GM11168 (cell line): ENCODE results near the gene C6orf89.

Source experiments
- in situ Hi-C: fragments of 300-500 bp; cut with MboI; formaldehyde crosslinking; loops from one replicate; pipeline ENCODE4 v1.12.0; 2022; ENCODE audit warnings: low sequenced_read_pairs; ENCODE audit not compliant: unreplicated experiment

C6orf89 gene

DNA sequence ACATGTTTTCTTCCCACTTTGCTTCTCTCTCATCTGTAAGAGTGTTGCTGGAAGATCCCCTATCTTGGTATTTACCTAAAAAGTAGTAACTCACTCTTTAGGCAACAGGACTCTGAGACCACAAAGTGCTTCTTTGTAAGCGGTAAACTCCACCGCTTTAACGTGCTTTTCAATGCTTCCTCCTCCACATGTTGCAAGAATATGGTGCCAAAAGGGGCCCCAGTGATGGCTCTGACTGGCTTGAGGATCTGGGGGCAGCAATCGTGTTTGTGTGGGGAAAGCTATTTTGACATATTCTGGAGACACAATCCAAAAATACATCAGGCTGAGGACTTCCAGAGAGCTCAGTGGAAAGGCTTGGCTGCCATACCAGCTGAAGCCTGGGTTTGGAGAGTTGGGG lies 34.1 kb upstream of the C6orf89 start:
- in situ Hi-C loops, result no loop called here

- in situ Hi-C loops, result no loop called here
Observed at GRCh38 chr6:36852481-36853147, 33.1 kb upstream of the C6orf89 start.

GRCh38 chr6:36853325-36853724 lies 32.4 kb upstream of the C6orf89 start:
- in situ Hi-C loops, result no loop called here

GRCh38 chr6:36855750-36856149 lies 30.0 kb upstream of the C6orf89 start:
- in situ Hi-C loops, result no loop called here

GRCh38 chr6:36856277-36856676 lies 29.5 kb upstream of the C6orf89 start:
- in situ Hi-C loops, result no loop called here

GRCh38 chr6:36857325-36857724 lies 28.4 kb upstream of the C6orf89 start:
- in situ Hi-C loops, result no loop called here

GRCh38 chr6:36858407-36858981 lies 27.3 kb upstream of the C6orf89 start:
- in situ Hi-C loops, result no loop called here

DNA sequence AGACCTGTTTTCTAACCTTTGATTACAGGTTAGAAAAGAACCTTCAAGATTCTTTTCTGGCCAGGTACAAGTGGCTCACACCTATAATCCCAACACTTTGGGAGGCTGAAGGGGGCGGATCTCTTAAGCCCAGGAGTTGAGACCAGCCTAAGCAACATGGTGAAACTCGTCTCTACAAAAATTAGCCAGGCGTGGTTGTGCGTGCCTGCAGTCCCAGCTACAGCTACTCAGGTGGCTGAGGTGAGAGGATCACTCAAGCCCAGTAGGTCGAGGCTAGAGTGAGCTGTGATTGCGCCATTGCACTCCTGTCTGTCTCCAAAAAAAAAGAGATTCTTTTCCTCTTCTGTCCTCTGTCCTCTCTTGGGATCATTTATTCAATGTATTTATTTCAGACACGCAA lies 25.6 kb upstream of the C6orf89 start:
- in situ Hi-C loops, result no loop called here

GRCh38 chr6:36862164-36862847 lies 23.4 kb upstream of the C6orf89 start:
- in situ Hi-C loops, result no loop called here

DNA sequence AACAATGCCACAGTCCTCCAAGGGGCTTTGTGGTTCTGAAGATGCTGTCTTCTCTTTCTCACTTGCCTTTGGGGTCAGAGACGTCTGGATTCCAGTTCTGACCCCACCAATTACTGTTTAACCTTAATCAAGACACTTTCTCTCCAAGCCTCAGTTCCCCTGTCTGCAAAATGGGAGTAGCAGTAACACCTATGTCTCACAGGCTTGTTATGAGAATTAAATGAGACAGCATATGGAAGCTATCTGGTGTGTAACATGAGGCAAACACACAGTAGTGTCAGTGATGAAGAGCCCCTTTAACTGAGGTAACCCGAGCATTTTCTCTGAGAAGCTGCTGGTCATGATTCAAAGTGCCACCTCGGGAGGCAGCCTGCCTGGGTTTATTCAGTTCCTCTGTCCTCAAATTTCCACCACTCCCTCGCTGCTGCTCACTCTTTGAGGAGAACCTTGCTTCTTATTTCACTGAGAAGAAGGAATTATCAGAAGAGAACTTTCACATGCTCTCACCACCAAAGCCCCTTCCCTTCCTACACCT lies 22.8 kb upstream of the C6orf89 start:
- in situ Hi-C loops, result no loop called here

DNA sequence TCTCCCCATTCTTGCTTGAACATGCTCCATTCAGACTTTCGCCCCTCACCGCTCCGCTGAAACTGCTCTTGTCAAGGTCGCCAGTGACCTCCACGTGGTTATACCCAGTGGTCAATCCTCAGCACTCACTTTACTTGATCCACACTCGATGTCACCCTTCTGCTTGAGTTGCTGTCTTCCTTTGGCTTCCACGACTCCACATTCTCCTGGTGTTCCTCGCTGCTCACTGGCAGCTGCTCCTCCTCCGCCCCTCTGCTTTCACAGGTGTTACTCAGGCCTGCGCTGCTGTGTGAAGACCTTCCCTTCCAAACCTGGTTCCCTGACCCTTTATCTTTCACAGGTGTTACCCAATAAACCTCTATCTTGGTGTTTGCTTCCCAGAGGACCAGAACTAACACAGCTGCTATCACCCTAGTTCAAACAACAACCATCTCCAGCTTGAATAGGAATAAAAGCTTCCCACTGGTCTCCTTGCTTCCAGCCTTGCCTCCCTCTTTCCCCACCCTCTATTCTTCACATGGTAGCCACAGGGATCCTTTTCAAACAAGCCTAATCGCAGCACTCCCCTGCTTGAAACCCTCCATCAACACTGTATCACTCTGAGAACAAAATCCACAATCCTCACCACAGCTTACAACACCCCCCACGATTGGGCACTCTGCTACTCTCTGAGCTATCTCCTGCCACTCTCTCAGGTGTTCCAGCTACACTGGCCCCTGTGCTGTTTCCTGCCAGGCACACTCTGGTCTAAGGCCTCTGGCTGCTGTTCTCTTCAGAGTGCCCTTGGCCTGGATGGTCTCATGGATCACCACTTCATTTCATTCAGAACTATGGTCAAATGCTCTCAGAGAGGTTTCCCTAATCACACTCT lies 21.8 kb upstream of the C6orf89 start:
- in situ Hi-C loops, result no loop called here

DNA sequence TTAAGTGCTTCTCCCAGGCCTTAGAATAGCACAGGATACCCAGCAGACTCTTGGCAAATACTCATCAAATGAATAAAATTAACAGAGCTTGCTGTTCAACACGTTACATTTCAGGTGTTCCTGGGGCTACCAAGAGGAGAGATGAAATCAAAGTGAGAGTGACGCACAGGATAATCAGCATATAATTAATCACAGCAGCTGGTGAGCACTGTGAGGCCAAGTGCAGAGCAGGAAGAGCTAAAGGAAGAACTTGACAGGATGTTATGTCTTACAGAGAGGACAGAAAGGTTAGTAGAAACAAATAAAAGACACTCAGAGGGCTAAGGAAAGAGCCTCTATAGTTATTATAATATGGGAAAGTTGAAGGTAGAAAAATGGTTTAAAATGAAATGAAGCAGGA lies 19.9 kb upstream of the C6orf89 start:
- in situ Hi-C loops, result no loop called here

GRCh38 chr6:36867471-36868224 lies 18.1 kb upstream of the C6orf89 start:
- in situ Hi-C loops, result no loop called here

- in situ Hi-C loops, result no loop called here
Observed at GRCh38 chr6:36871686-36872085, 14.1 kb upstream of the C6orf89 start.

DNA sequence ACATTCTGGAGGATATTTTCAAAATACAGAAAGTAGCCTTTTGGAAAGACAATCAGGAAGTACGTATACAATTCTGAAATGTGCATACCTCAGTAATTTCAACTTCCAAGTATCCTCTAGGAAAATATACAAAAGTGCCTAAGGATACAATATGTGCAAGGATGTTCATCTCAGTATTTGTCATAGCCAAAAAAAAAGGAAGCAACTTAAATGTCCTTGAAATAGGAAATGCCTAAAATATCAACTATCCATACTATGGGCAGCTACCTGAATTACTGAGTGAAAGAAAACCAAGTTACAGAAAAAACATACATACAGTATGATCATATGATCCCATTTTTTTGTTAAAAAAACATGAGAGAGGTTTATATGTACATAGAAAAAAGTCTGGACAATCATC lies 12.6 kb upstream of the C6orf89 start:
- in situ Hi-C loops, result no loop called here

GRCh38 chr6:36873612-36874442 lies 11.9 kb upstream of the C6orf89 start:
- in situ Hi-C loops, result no loop called here

DNA sequence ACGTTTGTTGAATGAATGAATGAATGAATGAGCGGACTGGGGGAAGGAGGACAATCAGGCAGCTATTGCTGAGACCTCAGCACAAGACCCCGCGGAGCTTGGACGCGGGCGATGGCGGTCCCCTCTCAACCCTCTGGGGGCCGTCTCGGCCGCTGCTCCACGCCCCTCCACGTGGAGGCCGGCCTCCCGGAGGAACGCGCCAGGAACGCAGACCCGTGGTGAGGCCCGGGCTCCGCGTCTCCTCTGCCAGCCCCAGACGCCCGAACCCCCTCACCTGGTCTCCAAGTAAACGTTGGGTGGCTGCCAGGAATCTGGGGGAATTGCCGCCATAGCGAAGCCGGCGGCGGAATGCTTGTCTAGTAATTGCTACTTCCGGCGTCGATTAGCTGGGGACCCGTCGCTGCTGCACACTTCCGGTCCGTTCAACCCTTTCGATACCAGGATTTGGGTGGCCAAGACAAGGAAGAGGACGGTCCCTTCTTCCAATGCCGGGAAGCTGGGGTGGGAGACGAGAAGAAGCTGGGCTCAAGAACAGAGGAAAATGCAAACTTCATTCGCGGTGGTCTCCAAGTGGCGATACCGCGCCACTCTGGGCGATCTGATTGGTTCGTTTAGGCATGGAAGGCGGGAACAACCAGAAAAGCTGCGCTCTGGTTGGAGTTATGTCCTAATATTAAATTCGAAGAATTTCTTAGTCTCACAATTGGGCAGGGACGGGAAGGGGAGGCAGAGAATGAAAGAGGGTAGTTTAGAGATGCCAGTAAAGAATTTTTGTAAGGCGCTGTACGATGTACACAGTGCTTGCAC lies 11.1 kb upstream of the C6orf89 start, which contains the start of gene PPIL1:
PPIL1 (minus strand) TSS at position 361 of the 807 bp plus-strand sequence; CDS start at position 330, 31 bp downstream.
- in situ Hi-C loops, result loop anchor here (25.0 kb wide), 1 partner anchor 338 kb away; no protein-coding TSS in a partner anchor

DNA sequence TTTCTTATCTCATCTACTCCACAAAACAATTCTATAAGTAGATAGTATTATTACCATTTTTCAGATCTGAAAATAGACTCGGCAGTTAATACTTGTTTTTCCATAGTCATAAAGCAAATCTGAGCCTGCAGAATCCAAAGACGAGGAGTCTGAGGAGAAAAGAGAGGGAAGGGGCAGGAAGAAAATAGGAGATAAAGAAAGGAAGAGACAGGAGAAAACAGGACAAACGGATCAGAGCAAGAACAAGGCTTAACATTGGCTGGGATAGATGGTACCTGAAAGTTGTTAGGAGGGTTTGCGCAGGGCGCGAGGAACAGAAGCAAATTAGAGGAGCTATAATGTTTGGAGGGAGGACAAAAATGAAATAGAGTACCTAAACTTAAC lies 10.5 kb upstream of the C6orf89 start:
- in situ Hi-C loops, result loop anchor here (25.0 kb wide), 1 partner anchor 337 kb away; no protein-coding TSS in a partner anchor
